Stimulated activated naive CD4-positive, alpha-beta T cell (primary cell): Measurements from ENCODE around the gene SAP30.

Experiments used
- DNase-seq, 6 experiments: peaks; one replicate each; lab custom pipeline; 2025; lab: John Stamatoyannopoulos, UW

The SAP30 gene

DNA sequence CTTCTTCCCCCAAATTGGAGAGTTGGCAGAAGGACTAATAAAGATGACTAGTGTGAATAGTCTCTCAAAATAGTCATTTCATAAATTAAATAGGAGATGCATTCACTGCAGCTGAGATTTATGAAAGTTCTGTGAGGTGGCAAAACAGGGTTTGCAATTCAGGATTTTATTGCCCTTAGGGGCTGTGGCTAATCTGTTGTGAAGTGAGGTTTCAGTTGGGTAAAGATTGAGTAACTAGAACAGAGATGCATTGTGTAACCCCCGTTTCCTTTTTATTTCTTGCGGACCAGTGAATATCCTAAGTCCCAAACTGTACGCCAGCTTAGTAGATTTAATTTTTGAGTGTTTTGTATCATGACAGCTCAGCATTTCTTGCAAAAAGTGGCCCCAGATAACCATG, 44.3 kb downstream of the SAP30 start:
- no peak for DNase-seq

DNA sequence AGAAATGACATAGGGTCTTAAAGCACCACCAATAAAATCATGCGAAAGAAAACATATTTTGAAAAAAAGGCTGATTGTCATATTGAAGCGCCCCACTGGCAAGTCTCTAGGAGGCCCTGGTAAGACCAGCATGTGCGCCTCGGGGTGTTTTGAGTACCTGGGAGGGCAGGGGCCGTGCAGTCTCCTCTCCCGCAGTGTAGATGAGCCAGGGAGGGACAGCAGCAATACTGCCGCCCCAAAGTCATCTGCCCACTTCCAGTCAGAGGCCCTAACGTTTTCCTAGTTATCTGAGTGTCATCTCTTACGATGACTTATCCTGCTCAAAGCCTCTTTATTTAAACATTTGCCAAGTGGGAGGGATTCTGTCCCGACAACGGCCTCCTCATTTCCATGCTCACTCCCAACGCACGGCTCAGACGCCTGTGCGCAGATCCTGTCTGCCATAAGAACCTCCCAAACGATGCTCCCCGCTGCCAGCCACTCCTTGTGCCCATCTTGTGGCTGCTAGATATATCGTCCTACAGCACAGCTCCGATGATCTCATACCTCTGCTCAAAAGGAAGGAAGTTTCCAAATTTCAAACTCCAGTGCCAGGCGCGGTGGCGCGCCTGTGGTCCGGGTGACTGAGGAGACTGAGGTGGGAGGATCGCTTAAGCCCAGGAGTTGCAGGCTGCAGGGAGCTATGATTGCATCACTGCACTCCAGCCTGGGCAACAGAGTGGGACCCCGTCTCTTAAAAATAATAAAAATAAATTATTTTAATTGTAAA, 45.3 kb downstream of the SAP30 start:
- DNase-seq = no peak

- DNase-seq = no peak
Observed at GRCh38 chr4:173417833-173418232, 47.1 kb downstream of the SAP30 start.

DNA sequence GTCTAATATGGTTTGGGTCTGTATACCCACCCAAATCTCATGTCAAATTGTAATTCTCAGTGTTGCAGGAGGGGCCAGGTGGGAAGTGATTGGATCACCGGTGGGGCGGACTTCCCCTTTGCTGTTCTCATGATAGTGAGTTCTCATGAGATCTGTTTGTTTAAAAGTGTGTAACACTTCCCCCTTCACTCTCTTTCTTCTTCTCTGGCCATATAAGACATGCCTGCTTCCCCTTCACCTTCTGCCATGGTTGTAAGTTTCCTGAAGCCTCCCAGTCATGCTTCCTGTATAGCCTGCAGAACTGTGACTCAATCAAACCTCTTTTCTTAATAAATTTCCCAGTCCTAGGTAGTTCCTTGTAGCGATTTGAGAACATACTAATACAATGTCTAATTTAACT, 47.9 kb downstream of the SAP30 start:
- DNase-seq = no peak

GRCh38 chr4:173420324-173420752, 49.6 kb downstream of the SAP30 start:
- peak in 3 of 6 experiments; percentile 1 to 24 (median 7) for DNase-seq

DNA sequence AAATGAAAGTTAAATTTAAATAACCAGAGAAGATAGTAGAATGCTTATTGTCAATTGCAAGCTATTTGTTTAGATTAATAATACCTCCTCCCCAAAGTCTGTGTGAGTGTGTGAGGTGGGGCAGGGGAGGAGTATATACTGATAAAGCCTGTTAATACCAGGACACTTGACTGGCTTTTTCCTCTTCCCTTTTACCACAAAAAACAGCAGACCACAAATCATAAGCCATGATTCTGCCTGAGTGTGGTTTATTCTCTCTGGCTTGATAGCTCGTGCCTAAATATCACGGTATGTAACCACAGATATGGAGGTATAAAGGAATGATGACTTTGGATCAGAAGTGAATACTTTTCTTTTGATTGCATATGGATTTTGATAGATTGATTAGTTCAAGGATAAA, 50.0 kb downstream of the SAP30 start:
- no peak for DNase-seq

- DNase-seq = no peak
Observed at GRCh38 chr4:173424899-173425805, 54.4 kb downstream of the SAP30 start.

DNA sequence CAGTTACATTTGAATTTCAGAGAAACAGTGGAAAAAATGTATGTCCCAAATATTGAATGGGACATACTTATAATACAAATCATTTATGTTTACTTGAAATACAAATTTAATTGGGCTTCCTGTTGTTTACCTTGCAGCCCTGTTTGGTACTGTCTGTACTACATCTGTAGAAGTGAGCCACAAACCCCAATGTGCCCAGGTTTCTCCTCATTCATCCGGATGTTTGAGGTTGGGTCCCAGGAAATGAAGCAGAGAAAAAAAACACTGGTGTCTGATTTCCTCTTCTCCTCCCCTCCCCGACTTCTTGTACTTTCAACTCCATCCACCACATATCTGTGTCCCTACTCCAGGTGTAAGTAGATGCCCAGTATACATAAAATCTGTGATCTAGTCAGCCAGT, 55.3 kb downstream of the SAP30 start:
- DNase-seq = peak in 2 of 6 experiments; percentile 11 to 15
